Sciatic nerve (tissue), 2 donors: ENCODE measurements around the gene C1R. TPM values are rescaled to one million over a fixed set of nuclear protein-coding genes. Genes with fewer than 3 reads are reported as not detected.
A peak's percentile ranks its signal among the peaks of the same experiment; 100 is the strongest.
"Not testable (repeated sequence)": the region's sequence is repeated elsewhere in the genome, so short reads cannot be mapped to it uniquely, and the experiment has no call there.

Experiments
- ATAC-seq: fragments of 200-7000 bp; cut with Tn5 transposase; one replicate; pipeline ENCODE4 v1.9.1; 2020; ENCODE audit warnings: mild to moderate bottlenecking, moderate library complexity
- DNase-seq: peaks from one replicate; pipeline ENCODE4 v3.0.0-alpha.2; 2020; ENCODE audit warnings: low spot score
- intact Hi-C: fragments of 100-400 bp; cut with DNase I; formaldehyde crosslinking; loops from one replicate; pipeline ENCODE4 v1.14.2; 2022
- total RNA-seq: library from RNA; stranded (reverse); fragmentation: NEBNext Ultra II Directional; extraction: Animal tissue kit (Norgen Biotek cat#: 25700); gene quantifications from one replicate; pipeline ENCODE4 v1.2.1, GENCODE V29; 2021
- donor health status: DM: no; HTN: no; CAD: no.
- donor health status: DM: no; HTN: no; CAD: no.

C1R gene
- total RNA-seq, 1 donor from 2014 or later = 628 TPM

DNA sequence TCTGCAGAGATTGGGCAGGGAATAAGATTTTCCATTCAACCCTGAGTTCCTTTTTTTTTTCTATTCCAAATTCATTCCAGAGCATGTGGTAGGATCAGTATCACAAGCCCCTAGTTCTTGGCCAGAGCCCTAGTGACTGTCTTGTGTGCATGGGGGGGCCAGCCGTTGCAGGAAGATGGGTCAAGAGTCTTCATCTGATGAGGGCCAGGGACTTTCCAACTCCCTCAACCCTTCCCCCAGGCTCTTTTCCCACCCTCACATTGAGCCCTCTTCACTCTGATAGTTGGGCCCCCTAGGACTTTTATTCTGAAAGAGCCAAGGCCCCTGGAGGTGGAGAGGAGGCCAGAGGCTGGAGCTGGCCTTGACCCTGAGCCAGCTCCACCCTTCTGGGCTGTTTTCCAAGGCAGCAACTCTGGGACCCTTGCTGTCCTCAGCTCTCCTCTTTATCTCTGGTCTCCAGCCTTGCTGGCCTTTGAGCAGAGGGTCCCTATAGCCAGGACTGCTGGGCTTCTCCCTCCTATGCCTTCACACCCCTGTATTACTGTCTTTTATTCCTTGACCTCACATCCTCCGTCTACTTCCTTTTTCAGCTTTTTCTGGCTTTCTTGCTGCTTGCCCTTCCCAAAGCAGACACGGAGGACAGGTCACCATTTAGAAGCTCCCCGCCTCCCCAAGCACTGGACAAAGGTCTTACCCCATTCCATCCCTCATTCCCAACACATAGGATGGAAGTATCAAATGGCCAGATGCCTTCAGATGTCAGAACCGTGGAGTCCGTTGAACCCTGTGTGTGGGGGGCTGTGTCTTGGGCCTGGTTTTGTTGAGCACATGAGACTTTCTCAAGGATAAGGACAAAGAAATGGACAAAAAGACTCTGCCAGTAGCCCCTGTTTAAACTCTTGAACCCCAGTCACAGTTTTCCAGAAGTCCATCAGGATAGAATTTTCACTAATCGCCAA, 30.8 kb upstream of the C1R start:
- DNase-seq = no peak
- ATAC-seq = peak; percentile 59
- intact Hi-C loops = no loop called here

DNA sequence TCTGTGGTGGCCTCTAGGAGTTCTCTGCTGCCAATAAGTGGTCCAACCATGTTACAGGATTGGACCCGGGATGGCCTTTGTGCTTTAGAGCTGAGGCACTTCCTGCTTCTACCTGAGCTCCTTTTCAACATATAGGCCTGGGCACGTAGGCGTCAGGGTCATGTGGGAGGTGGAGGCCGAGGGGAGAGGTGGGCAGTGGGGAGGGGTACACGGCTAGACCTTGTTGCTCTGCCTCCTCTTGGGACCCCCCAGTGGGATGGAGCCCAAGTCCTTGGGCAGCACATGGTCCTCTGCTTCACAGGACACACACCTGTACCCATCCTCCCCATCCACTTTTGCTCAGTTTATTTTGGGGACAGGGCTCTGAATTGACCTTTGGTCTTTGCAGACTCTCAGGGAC, 29.1 kb upstream of the C1R start:
- ATAC-seq (no peak), DNase-seq (no peak)
- intact Hi-C loops = no loop called here

DNA sequence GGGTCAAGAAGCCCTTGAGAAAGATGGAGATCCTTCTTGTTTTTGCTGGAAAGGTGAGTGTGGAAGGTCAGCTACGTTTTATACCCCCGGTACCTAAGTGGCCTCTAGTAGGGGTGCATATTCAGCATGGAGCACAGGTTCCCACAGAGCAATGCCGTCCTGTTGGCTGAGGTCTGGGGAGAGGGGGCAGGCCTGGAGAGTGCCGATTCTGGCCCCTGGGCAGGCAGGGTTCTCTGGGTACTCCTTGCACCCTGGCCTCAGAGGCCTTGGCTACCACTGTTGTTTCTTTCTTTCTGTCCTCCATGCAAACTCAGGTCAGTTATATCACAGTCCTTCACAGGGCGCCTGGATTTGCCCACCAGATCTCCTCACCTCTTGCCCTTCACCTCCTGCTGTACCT, 27.9 kb upstream of the C1R start:
- ATAC-seq (no peak), DNase-seq (no peak)
- intact Hi-C loops = no loop called here

DNA sequence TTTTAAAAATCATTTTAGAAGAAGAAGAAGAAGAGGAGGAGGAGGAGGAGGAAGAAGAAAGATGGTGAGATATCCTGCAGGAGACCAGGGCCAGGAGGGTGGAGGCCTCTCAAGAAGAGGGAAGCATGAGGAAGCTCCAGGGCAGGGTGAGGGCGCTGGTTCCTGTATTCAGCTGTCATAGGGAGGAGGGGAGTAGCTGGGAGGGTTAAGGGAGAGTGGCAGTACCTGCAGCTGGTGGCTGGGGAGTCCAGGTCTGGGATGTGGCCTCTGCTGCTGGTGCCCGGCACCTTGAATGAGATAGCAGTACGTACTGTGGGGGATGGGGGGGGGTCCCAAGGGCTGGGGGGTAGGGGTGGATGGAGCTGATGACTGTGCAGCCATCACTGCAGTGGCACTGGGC, 26.6 kb upstream of the C1R start:
- no peak for ATAC-seq
- DNase-seq = peak; percentile 19
- intact Hi-C loops = loop anchor here (10.0 kb wide), 1 partner anchor 154 kb away; no protein-coding TSS in a partner anchor

DNA sequence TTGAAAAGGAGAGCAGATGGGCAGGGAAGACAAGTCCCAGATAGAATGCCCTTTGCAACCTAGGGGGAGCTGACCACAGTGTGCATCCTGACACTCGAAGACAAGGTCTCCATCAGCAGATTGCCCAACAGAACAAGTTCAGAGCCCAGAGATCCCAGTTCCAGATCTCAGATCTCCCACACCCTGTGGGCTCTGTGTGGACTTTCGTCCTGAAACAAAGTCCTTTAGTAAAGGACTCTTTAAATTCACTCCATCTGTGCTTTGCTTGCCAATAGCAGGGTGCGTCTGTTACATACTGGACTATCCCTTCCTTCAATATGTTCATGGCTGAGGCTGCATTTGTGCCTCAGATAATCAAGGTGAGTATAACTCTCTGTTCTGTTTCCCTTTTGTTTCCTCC, 25.4 kb upstream of the C1R start:
- no peak for ATAC-seq
- intact Hi-C loops = loop anchor here (10.0 kb wide), 1 partner anchor 153 kb away; no protein-coding TSS in a partner anchor

DNA sequence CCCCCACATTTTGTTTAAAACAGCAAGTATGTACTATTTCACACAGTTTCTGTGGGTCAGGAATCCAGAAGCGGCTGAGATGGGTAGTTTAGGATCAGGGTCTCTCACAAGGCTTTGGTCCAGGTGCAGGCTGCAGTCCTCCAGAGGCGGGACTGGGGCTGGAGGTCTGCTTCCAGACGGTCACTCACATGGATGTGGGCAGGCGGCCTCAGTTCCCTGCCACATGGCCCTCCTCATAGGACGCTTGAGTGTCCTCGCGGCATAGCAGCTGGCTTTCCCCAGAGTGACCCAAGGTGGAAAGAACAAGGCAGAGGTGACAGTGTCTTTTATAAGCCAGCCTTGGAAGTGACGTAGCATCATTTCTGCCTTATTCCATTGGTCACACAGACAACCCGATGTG, 24.7 kb upstream of the C1R start:
- DNase-seq (peak; percentile 49), ATAC-seq (no peak)
- intact Hi-C loops = loop anchor here (10.0 kb wide), 1 partner anchor 152 kb away; no protein-coding TSS in a partner anchor

More for the DNA sequence above, 25.4 kb upstream of the C1R start:
- no peak for DNase-seq

DNA sequence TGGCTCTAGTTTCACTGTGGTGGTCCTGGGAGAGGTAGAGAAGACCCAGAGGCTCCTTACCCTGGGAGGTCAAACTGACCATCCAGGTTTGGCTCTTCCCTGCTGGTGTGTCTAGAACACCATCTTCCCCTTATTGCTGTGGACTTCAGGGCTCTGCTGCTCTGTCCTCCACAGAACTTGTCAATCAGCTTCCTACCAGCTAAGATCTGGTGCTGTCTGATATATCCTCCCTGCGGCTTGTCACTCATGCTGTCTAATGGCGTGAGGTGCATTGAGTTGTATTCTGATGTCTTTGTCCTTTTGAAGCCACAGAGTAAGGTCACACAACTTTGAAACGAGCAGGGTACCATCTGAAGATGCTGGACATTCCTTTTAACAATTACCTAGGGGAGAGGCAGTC, 24.0 kb upstream of the C1R start:
- peak; percentile 0 for DNase-seq
- intact Hi-C loops = loop anchor here (10.0 kb wide), 1 partner anchor 151 kb away; no protein-coding TSS in a partner anchor
- ATAC-seq = no peak

DNA sequence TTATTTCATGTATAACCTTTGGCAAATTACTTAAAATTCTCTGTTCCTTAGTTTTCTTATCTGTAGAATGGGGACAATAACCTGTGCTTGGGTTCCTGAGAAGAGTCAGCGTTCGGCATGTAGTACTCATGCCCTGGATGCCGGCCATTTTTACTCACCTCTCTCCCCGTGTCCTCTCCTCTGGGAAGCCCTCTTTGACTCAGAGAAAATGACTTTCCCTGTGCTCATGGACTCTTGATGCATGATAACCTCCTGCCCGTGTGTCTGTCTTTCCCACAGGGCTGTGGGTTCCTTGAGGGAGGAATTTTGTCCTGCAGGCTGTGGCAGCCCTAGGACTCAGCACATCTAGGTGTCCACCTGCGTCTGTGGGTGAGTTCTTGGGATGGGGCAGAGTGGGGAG, 22.6 kb upstream of the C1R start:
- DNase-seq (peak; percentile 42), ATAC-seq (no peak)
- intact Hi-C loops = loop anchor here (10.0 kb wide), 1 partner anchor 150 kb away; no protein-coding TSS in a partner anchor

DNA sequence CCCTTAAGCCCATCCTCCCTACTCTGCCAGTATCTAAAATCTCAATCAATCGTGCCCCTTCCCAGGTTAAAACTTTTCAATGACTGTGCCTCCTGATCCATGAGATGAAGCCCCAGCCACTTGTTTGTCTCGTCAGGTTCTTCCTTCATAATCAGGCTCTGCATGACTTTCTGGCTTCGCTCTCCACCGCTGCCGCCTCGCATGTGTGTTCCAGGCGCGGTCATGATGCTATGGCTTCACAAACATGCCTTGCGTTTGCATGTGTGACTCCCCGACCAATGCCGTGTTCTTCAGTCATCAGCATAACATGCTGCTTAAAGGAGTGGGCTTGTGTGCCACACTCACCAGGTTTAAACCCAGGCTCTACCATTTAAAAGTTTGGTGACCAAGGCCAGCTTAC, 21.8 kb upstream of the C1R start:
- no peak for ATAC-seq
- peak; percentile 56 for DNase-seq
- intact Hi-C loops = loop anchor here (10.0 kb wide), 1 partner anchor 149 kb away; no protein-coding TSS in a partner anchor

DNA sequence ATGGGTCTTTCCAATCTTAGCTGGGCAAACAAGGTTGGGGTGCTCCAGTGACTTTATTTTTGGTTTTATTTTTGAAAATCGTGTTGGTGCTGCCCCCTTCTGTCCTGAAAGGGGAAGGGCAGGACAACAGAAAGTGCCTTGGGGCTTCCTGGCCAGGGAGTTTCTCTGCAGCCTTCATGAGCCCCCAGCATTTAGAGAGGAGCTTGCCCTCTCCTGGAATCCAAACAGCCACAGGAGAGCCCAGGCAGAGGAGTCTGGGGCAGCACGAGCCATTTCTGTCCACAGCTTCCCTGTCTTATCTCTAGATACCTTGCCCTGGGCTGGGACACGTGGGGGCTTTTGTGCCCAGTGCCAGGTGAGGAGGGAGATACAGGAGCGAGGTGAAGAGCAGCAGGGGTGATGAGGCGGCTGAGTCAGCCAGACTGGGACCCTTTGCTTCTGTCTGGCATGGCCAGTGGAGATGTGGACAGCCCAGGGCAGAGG, 21.2 kb upstream of the C1R start:
- DNase-seq = peak; percentile 59
- intact Hi-C loops = loop anchor here (10.0 kb wide), 1 partner anchor 149 kb away; no protein-coding TSS in a partner anchor
- ATAC-seq = no peak

DNA sequence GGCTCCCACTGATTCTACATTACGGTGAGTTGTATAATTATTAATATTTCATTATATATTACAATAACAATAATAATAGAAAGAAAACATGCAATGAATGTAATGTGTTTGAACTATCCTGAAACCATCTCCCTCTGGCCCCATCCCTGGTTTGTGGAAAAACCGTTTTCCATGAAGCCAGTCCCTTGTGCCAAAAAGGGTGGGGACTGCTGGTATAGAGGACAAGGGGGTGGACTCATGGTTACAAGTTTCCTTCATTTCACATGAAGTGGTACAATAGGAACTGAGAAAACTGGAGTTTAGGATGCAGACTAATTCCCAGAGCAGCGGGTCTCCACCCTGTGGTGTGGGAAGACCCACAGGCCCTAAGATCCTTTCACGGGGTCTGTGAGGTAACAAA, 19.8 kb upstream of the C1R start:
- DNase-seq = peak; percentile 44
- no peak for ATAC-seq
- intact Hi-C loops = loop anchor here (10.0 kb wide), 1 partner anchor 147 kb away; no protein-coding TSS in a partner anchor

DNA sequence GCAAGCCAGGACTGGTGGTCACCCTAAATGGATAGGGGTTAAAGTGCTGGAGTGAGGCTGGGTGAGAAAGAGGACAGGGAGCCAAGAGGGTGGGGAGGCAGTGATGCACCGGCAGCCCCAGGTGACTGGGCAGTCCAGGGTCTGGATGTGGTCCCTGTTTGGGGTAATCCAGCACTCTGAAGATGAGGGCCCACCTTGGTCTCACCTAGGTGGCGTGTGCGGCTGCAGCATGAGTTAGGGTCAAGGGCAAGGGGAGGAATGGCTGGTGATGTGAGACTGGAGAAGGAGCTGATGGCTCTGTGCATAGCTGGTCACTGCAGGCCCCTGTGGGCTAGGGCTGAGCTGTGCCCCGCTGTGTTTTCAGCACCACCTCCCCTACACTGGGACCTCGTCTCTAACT, 18.4 kb upstream of the C1R start:
- DNase-seq = peak; percentile 53
- intact Hi-C loops = loop anchor here (10.0 kb wide), 1 partner anchor 146 kb away; no protein-coding TSS in a partner anchor
- no peak for ATAC-seq

DNA sequence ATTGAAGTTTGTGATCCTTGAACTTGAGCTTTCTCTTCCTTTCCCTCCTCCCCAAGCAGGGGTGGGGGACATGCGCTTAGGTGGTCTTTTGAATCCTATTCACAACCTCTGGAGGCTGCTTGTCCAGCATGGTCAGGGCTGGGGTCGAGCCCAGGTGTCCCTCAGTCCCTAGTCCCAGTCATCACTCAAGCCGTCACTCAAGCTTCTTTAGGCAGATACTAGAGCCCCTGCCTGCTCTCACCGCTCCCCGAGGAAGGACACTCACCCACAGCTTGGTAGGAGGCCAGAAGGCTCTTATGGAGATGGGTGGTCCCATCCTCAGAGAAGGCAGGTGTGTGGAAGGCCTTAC, 17.3 kb upstream of the C1R start:
- intact Hi-C loops = no loop called here
- ATAC-seq (no peak), DNase-seq (peak; percentile 59)

DNA sequence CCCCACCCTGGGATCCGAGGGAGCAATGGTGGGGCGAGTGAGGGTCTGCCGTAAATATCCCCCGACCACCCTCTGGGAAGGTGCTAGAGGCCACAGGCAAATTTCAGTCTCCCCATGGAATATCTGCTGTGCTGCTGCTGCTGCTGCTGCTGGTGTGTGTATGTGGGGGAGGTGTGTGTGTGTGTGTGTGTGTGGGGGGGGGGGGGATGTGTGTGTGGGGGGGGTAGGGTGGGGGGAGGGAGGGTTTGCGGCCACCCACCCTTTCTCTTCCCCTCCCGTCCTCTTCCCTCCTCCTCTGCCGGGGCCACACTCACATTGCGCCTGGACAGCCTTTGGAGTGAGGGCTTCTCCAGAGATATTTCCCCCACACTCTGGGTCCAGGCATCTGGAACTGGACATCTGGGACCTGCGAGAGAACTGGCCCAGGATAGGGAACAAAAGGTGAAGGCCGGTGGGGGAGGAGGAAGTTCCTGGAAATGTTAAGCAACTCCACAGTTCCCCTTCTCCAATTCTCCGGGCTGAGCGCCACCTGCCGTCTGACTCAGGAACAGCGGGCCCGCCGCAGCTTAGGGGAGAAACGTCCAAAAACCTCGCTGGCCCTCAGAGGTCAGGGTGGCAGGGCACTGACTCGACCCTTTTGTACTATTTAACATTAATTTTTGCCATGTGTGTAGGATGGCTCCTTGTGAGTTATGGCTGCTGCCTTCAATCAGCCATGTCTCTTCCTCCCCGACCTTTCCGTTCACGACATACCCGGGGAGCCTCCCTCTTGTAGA, 16.7 kb upstream of the C1R start, which contains the start of gene C1RL:
TSS of gene C1RL (minus strand) at position 419 of the 776 bp plus-strand sequence. CDS start at position 385, 34 bp downstream.
- peak; percentile 97 for DNase-seq
- intact Hi-C loops = no loop called here
- peak; percentile 91 for ATAC-seq

DNA sequence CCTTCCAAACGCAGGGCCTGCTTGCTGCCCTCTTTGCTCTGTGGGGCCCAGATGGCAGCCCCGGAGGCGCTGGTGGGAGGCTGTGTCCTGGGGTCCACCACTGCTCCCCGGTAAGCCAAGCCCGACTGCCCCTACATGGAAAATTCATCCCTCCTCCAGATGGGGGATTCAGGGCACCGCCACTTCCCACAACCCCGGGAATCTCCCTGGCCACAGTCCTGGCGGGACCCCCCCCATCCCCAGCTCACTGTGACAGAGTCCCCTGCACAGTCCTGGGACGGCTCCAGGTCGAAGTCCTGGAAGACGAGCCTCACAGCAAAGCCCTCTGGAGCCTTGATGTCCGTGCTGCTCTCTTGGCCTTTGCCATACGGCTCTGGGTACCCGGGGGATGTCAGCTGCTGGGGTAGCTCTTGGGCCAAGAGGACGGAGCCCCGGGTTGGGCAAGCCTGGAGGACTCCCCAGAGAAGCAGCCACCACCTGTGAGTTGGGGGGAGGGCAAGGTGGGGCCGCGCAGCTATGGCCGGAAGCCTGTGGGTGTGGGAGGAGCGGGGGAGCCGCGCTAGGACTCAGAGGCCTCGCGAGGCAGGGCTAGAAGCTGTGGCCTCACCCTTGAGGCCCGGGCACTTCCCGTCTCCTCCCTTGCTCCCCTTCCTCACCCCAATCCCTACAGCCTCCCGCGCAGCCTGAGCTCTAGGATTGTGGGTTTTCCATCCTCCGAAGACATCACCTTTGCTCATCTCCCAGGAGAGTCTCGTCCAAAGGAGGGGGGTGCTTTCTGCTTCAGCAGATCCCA, 16.0 kb upstream of the C1R start:
- intact Hi-C loops = no loop called here
- DNase-seq (peak; percentile 86), ATAC-seq (peak; percentile 90)

DNA sequence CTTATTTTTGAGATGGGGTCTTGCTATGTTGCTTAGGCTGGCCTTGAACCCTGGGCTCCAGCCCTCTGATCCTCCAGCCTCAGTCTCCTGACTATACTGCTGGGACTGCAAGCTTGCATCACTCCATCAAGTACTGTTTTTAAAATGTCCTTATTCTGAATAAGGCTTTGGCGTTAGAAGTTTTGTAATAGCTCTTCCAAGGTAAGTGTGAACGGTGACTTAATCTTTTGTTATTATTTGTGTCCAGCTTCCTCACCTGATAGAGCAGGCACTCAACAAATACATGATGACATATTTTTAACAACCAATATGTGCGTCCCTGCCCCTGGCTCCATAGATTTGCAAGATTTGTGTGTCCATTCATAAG, 15.4 kb upstream of the C1R start:
- intact Hi-C loops = no loop called here
- ATAC-seq = peak; percentile 59
- DNase-seq = peak; percentile 38

DNA sequence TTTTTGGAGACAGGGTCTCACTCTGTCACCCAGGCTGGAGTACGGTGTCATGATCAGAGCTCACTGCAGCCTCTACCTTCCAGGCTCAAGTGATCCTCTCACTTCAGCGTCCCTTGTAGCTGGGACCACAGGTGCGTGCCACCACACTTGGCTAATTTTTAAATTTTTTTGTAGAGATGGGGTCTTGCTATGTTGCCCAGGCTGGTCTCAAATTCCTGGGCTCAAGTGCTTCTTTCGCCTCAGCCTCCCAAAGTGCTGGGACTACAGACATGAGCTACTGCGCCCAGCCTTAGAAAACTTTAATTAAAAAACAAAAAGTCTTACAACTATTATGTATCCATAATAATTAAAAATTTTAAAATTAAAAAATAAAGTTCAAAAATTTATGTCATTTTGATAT, 14.9 kb upstream of the C1R start:
- DNase-seq = peak; percentile 26
- intact Hi-C loops, ATAC-seq: not testable (repeated sequence)

DNA sequence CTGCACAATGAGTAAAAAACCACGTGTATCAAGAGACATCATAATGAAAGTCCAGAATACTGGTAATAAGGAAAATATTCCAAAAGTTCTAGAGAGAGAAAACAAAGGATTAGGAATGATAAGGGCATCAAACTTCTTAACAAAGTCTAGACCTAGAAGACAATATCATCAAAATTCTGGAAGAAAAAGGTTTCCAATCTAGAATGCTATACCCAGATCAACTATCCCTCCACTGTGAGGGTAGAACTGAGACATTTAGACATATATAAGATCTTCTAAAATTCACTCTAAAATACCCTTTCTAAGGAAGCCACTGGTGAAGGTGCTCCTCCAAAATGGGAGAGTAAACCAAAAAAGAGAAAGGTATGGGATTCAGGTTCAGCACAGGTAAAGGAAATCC, 13.8 kb upstream of the C1R start:
- ATAC-seq = no peak

More for the DNA sequence above, 13.8 kb upstream of the C1R start:
- no peak for DNase-seq
- intact Hi-C loops = no loop called here
